Inflammatory macrophage treated with lipopolysaccharide for 1 hour (primary cell): ENCODE results near the gene ATP13A5.

Experiments
- DNase-seq, 2 donors: peaks; one replicate each; pipeline ENCODE4 v3.0.0-alpha.2; 2020 to 2022

The ATP13A5 gene

GRCh38 chr3:193344486-193344885, 34.1 kb downstream of the ATP13A5 start:
- DNase-seq: no peak

GRCh38 chr3:193343726-193344222, 34.8 kb downstream of the ATP13A5 start:
- DNase-seq: no peak

DNA sequence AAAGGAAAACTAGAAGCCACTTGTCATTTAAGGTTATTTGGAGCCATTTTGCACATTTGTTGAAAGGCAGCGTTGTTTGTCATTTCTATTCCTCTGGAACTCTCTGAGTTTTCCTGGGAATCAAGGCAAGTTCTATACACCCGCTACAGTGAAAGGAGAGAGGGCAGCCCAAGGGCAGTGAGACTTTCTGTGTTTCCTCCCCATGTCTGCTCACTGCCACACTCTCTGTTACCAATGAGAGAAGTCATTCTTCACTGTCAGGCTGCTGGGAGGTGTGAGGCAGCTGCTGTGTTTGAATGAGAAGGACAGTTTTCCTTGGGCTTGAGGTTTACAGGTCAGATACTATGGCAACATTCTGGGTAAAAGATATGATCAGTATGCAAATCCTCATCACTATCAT, 36.0 kb downstream of the ATP13A5 start:
- DNase-seq: no peak

- no peak for DNase-seq
Measured at GRCh38 chr3:193335031-193335430, 43.5 kb downstream of the ATP13A5 start.

DNA sequence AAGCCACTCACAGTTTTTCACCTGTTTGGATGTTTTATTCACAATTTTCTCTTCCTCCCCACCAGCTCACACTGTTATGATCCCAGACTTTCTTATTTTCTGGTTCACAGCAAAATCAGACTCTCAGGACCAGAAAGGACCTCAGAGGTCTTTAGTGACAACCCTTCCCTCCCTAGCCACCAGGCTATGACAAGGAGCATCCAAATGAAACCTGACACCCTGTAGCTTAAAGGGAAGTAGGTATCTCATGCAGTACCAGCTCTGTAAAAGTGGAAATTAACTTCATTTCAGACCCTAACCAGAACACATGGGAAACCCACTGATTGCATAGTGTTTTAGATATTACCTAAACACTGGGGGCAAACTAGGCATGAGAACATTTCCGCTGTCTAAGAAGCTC, 45.3 kb downstream of the ATP13A5 start:
- DNase-seq: no peak

- no peak for DNase-seq
Measured at GRCh38 chr3:193330555-193331204, 47.9 kb downstream of the ATP13A5 start.

DNA sequence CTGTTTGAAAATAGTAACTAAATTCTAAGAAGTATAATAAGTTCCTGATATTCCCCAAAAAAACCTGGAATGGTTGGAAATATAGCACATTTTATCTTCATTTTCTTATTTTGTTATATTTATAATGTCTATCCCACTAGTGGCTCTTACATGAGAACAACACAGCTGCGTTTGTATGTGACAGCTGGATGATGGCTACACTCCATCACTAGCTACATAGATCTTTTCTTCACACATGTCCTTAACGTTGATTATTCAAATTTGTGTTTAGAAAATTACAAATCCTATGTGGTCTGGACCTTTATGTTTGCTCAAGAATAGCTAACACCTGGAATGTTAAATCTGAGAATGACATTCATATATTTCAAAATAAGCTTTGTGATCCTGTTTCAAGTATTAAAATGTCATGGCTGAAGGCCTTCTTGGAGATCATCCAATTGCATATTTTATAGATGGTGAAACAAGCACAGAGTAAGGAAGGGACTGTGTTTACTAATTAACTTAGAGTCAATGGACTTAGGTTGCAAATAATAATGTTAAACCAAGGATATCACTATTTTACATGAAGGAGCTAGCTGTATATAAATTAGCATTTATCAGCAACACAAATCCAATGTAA, 60.8 kb downstream of the ATP13A5 start:
- DNase-seq: no peak

GRCh38 chr3:193314161-193314560, 64.4 kb downstream of the ATP13A5 start:
- DNase-seq: no peak

DNA sequence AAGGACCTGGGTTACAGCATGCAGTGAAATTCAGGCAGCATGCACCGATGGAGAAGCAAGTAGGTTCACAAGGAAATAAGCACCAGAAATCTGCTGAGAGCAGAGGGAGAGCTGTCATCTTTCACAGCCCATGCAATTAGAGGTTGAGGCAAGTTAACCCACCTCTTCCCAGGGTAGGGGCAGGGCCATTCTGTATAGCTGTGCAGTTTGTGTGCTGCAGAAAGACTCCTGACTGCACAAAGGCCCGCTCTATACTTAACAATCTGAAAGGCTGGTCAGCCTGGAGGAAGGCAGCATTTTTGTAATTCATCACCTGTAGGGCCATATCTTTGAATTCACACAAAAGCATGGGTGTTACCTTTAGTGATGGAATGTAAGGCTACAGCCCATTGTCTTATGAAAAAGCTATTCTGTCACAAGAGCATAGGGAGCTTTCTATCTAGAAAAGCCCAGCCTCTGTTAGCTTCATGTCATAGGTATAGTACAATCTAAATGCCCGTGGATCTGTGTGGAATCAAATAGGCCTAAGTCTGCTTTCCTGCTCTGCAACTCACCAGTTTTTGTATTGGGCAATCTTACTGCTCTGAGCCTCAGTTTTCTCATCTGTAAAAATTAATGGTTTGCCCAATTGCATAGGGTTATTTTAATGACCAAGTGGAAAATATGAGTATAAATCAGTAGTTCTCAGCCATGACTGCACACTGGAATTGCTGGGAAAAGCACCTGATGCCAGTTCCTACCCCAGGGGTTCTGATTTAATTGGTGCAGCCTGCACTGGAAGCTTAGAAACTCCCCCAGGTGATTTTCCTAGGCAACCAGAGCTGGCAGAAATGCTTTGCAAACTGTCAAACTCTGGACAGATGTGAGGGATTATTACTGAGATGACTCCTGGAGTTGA, 65.2 kb downstream of the ATP13A5 start:
- DNase-seq: no peak

DNA sequence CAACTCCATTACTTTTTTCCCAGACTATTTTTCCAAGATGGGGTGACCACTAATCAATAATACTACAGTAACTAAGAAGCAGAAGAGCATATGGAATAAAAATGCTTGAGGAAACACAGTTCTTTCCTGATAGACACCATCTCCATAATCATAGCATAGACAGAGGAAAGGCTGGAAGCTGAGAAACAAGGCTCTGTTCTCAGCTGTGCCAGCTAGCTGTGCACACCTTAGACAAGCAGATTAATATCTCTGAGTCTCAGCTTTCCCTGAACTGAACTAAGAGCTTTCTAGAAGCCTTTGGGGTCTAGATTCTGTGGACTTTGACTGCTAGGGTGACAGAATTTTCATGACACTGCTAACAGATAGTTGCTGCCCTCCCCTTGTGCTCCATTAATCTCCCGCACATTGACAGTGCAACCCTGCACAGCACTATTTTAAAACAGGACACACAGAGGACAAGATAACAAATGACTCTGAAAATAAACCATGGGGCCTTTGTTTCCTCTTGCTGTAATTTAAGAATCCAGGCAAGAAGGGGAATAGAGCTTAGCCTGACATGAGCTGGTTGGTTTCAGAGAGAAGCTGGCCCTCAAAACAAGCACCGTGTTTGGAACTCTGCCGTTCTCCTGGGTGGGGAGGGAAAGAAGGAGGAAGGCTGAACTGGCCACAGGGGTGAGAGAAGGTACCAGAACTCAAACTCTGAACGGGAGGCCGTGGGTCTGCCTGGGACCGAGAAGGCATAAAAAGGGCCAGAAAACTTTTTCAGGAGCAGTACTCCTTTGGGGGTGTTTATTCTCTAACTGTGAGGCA, 67.4 kb downstream of the ATP13A5 start:
- DNase-seq: no peak

GRCh38 chr3:193305356-193305755, 73.2 kb downstream of the ATP13A5 start:
- no peak for DNase-seq

DNA sequence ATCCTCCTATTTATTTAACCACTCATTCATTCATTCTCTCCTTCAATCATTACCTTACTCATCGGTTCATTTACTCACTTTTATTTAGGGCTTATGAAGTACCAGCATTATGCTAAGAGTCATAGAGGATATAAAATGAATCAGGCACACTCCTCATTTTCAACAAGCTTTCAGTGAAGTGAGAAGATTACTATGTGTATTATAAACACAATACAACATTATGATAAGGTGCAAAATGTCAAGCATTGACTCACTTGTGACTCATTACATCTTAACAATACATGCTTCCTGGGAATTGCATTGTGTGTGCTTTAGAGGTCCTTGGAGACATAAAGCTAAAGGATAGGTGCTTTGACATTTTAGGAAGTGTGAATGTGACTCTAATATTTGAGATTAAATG, 77.1 kb downstream of the ATP13A5 start:
- DNase-seq: no peak

GRCh38 chr3:193297421-193297820, 81.1 kb downstream of the ATP13A5 start:
- DNase-seq: no peak

GRCh38 chr3:193295985-193296384, 82.6 kb downstream of the ATP13A5 start:
- DNase-seq: no peak

DNA sequence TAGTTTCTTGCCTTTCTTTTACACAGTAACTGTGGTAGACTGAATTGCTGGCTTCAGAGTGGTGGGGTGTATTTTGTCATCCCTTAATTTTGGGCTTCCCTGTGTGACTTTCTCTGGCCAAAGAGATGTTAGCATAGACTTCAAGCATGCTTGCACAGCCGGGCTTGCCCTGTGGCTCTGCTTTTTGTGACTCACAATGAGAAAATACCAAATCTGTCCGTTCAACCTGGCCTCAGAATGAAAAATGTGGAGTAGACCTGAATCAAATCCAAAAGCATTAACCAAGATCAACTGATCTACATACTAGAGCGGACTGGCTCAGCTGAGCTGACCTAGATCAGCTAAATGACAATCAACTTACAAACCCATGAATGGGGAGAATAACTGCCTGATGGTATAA, 86.2 kb downstream of the ATP13A5 start:
- no peak for DNase-seq

DNA sequence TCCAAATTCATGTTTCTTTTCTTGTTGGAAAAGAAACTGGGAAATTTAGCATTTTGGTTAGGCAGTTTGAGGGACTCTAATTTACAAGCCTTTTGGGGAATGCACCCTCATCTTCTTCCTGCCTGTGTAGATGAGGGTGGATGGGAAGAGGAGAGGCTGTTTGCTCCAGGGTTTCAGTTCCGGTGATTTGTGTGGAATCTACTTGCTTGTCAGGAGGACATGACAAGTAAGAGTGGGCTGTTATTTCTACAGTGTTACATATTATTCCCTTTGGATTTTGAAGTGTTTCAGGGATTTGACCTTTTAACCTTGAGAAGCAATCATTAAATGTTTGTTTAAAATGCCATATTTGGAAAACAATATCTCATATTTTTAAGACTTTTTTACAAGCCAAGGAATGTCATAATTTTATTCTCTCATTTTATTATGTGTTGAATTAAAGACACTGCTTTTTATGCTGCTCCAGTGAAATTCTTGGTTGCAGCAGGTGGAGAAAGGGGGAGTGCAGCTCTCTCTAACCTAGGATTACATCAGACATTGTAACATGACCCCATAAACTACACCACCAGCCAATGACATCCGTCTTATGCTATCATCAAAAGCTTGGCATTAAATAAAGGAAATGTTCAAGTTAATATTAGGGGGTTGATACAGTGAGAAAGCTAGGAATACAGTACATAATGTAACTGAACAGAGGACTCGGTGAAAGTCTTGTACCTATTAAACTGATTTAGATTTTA, 107.3 kb downstream of the ATP13A5 start:
- DNase-seq: no peak

DNA sequence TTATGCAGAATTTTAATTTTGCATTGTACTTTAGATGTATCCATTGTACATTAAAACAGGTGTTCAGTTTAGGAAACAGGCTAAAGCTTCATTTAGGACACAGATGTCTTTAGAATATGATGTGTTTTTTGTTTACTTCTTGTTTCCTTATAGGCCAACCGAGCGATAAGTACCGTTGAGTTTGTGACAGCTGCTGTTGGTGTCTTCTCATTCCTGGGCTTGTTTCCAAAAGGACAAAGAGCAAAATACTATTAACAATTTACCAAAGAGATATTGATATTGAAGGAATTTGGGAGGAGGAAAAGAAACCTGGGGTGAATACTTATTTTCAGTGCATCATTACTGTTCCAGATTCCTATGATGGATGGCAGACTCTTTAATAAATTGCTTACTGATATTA, 108.1 kb downstream of the ATP13A5 start:
- no peak for DNase-seq

DNA sequence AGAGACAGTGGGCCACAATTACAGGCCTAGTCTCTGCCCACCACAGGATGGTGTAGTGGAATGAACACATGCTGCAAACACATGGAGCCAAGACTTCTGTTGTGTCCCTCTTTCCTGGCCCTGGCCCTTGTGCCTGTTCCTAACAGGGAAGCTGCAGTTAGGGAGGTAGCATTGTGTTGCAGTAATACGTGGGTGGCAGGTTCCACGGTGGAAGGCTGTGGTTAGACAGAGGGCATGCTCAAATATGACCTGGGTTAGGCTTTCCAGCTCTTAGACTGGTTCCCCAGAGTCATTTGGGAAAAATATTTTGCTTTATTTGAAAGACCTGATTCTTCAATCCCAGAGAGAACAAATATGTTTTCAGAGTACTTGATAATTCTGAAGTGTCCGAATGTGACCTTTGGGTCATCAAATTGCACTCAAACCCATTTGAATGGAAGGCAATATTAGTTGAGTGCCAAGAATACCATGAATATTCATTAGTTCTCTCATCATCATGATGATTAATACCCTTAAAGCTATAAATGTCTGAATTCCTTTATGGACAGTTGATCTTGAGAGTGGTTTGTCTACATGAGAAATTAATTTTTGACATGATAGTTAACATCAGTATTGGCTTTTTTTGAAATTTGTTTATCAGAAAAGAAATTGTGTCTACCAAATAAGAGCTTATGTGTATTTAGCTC, 109.1 kb downstream of the ATP13A5 start:
- no peak for DNase-seq

DNA sequence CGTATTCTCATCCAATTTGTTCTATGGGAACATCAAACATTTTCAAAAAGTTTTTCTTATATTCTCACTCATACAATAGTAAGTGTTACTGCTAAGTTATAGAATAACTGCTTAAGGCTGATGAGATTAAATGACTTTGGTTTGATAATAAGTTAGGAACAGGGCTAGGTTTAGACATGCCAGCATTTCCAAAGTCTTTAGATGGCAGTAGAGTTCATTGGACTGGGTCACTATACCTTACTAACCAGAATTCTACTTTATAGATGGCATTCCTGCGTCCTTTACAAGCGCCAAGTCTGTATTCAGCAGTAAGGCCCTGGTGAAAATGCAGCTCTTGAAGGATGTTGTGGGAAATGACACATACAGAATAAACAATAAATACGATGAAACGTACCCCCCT, 115.8 kb downstream of the ATP13A5 start:
- no peak for DNase-seq

- DNase-seq: no peak
Measured at GRCh38 chr3:193261970-193262369, 116.6 kb downstream of the ATP13A5 start.

GRCh38 chr3:193253986-193254660, 124.4 kb downstream of the ATP13A5 start:
- no peak for DNase-seq
